HepG2 (cell line): ENCODE results near the gene NSFL1C. TPM values are rescaled to one million over a fixed set of nuclear protein-coding genes. Genes with fewer than 3 reads are reported as not detected.

ENCODE experiments used
- ARNT2 ChIP-seq: sonication (generic); formaldehyde crosslinking; IDR thresholded peaks from 2 replicates; pipeline ENCODE4 v1.8.0; 2022; ENCODE audit warnings: mild to moderate bottlenecking, low read depth, missing genetic modification reagents, moderate library complexity
- CEBPG ChIP-seq: IDR thresholded peaks from 2 replicates; pipeline ENCODE4 v1.6.1; 2016
- FOXK2 ChIP-seq: fragments of 450-650 bp; IDR thresholded peaks from 2 replicates; pipeline ENCODE4 v1.6.1; 2016
- HMG20B ChIP-seq: conservative IDR thresholded peaks from 2 replicates; pipeline ENCODE4 v1.6.1; 2016; ENCODE audit warnings: missing genetic modification reagents, missing compliant biosample characterization
- HMGA1 ChIP-seq: sonication (generic); formaldehyde crosslinking; conservative IDR thresholded peaks from 2 replicates; pipeline ENCODE4 v1.4.0; 2020; ENCODE audit warnings: missing genetic modification reagents
- HOXA3 ChIP-seq: sonication (generic); formaldehyde crosslinking; IDR thresholded peaks from 2 replicates; pipeline ENCODE4 v1.5.0; 2020; ENCODE audit warnings: missing genetic modification reagents
- HOXA5 ChIP-seq: sonication (generic); formaldehyde crosslinking; IDR thresholded peaks from 2 replicates; pipeline ENCODE4 v1.4.0; 2020; ENCODE audit warnings: missing genetic modification reagents
- IKZF4 ChIP-seq: sonication (generic); formaldehyde crosslinking; IDR thresholded peaks from 2 replicates; pipeline ENCODE4 v1.5.1; 2020; ENCODE audit warnings: borderline replicate concordance, mild to moderate bottlenecking, low read depth, missing genetic modification reagents; ENCODE audit errors: not compliant biosample characterization
- KLF12 ChIP-seq: sonication (generic); formaldehyde crosslinking; IDR thresholded peaks from 2 replicates; pipeline ENCODE4 v1.4.0; 2020; ENCODE audit warnings: missing genetic modification reagents, borderline replicate concordance
- KLF13 ChIP-seq: sonication (generic); formaldehyde crosslinking; IDR thresholded peaks from 2 replicates; pipeline ENCODE4 v1.4.0; 2020; ENCODE audit warnings: mild to moderate bottlenecking, missing genetic modification reagents
- MXI1 ChIP-seq: IDR thresholded peaks from 3 replicates; pipeline ENCODE4 v1.6.1; 2012; ENCODE audit warnings: low read depth, low read length, inconsistent platforms, borderline replicate concordance
- NFKBIZ ChIP-seq: IDR thresholded peaks from 2 replicates; pipeline ENCODE4 v1.6.1; 2018; ENCODE audit warnings: missing genetic modification reagents, missing compliant biosample characterization
- PCBP1 ChIP-seq: fragments of 200-400 bp; formaldehyde crosslinking; IDR thresholded peaks from 2 replicates; pipeline ENCODE4 v1.6.1; 2017; ENCODE audit warnings: mild to moderate bottlenecking, low read depth, low read length, borderline replicate concordance
- POLR2A ChIP-seq, 2 experiments: IDR thresholded peaks; 2 replicates each; pipeline ENCODE4 v1.6.1; 2011; ENCODE audit warnings: low read depth in 2 of 2, low read length in 2 of 2, mild to moderate bottlenecking in 1 of 2, moderate library complexity in 1 of 2; ENCODE audit not compliant: insufficient read depth in 1 of 2
- ZBTB3 ChIP-seq: sonication (generic); formaldehyde crosslinking; IDR thresholded peaks from 2 replicates; pipeline ENCODE4 v1.4.0; 2020; ENCODE audit warnings: low read depth, mild to moderate bottlenecking, moderate library complexity, missing genetic modification reagents, borderline replicate concordance
- ZBTB43 ChIP-seq: sonication (generic); formaldehyde crosslinking; conservative IDR thresholded peaks from 2 replicates; pipeline ENCODE4 v1.4.0; 2020; ENCODE audit warnings: missing genetic modification reagents
- ZFP41 ChIP-seq: sonication (generic); formaldehyde crosslinking; IDR thresholded peaks from 2 replicates; pipeline ENCODE4 v1.4.0; 2020; ENCODE audit warnings: mild to moderate bottlenecking, missing genetic modification reagents, borderline replicate concordance
- ZNF10 ChIP-seq: sonication (generic); formaldehyde crosslinking; IDR thresholded peaks from 2 replicates; pipeline ENCODE4 v1.4.0; 2020; ENCODE audit warnings: mild to moderate bottlenecking, low read depth, missing genetic modification reagents, borderline replicate concordance
- ZNF737 ChIP-seq: sonication (generic); formaldehyde crosslinking; IDR thresholded peaks from 2 replicates; pipeline ENCODE4 v1.5.0; 2020; ENCODE audit warnings: missing genetic modification reagents, mild to moderate bottlenecking, borderline replicate concordance
- ZSCAN31 ChIP-seq: sonication (generic); formaldehyde crosslinking; IDR thresholded peaks from 2 replicates; pipeline ENCODE4 v1.5.0; 2020; ENCODE audit warnings: low read depth, mild to moderate bottlenecking, missing genetic modification reagents
- polyA plus RNA-seq, 8 experiments: library from polyadenylated mRNA; depleted of rRNA in 3 of 8; stranded (reverse) in 7 of 8; unstranded in 1 of 8; fragments of >200 nt; fragmentation: Illumina TruSeq in 4 of 8; extraction: Trizol in 4 of 8; gene quantifications; 2 replicates each; pipeline versions ENCODE4 v1.2.1 to v1.2.3, GENCODE V29; 2011 to 2016; ENCODE audit warnings: low read depth in 4 of 8, missing spikeins in 1 of 8, mixed read lengths in 1 of 8; ENCODE audit not compliant: insufficient read depth in 1 of 8
- total RNA-seq, 5 experiments: library from RNA; depleted of rRNA; stranded (reverse); fragments of >200 nt; fragmentation: Illumina TruSeq; extraction: Trizol; gene quantifications; 2 replicates each; pipeline ENCODE4 v1.2.3, GENCODE V29; 2016; ENCODE audit warnings: low read depth in 1 of 5
- TF ChIP-seq, protein P1 (sequence below): sonication (generic); formaldehyde crosslinking; IDR thresholded peaks from 2 replicates; pipeline ENCODE4 v1.4.0; 2020; ENCODE audit warnings: mild to moderate bottlenecking, missing genetic modification reagents

Gene NSFL1C
- total and polyA plus RNA-seq, 2 of the 13 experiments (the other 11 are each of a cell fraction or from before 2014, with no cell fraction given) = 22.9 to 62.7 TPM

DNA sequence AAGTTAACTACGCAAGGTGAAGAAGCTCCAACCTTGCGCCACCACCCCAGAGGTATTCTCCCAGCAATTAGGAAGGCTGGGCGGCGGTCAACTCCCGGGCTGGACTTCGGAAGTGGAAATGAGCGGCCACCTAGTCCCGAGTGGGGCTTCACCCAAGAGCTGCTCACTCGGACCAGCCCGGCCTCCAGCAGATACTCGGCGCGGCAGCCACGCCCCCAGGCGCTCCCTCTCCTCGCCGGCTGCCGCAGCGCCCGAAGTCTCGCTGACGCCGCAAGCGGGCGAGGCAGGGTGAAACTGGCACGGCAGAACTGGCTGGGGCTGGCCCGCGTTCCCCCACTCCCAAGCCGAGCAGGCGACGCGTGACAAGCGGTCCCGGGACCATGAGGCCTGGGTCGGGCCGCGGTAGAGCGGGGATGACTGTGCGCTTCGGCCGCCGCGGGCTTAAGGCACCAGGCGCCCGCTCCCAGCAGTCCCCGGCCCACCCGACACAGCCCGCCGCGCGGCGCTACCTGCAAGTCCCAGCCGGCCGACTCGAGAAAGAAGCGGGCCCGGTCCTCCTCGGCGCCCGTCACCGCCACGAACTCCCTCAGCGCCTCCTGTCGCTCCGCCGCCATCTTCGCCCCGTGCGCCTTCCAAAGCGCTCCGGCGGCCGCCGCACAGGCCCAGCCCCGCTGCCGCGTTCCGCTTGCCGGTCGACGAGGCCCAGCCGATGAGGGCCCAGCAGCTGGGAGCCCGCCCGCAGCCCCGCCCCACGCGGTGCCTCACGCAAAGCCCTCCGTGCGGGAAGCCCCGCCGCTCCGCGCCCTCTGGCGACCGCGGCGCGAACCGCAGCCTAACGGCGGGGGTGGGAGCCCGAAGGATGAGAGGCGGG is at the start of gene NSFL1C (continued):
- TF ChIP-seq, protein P1, sequence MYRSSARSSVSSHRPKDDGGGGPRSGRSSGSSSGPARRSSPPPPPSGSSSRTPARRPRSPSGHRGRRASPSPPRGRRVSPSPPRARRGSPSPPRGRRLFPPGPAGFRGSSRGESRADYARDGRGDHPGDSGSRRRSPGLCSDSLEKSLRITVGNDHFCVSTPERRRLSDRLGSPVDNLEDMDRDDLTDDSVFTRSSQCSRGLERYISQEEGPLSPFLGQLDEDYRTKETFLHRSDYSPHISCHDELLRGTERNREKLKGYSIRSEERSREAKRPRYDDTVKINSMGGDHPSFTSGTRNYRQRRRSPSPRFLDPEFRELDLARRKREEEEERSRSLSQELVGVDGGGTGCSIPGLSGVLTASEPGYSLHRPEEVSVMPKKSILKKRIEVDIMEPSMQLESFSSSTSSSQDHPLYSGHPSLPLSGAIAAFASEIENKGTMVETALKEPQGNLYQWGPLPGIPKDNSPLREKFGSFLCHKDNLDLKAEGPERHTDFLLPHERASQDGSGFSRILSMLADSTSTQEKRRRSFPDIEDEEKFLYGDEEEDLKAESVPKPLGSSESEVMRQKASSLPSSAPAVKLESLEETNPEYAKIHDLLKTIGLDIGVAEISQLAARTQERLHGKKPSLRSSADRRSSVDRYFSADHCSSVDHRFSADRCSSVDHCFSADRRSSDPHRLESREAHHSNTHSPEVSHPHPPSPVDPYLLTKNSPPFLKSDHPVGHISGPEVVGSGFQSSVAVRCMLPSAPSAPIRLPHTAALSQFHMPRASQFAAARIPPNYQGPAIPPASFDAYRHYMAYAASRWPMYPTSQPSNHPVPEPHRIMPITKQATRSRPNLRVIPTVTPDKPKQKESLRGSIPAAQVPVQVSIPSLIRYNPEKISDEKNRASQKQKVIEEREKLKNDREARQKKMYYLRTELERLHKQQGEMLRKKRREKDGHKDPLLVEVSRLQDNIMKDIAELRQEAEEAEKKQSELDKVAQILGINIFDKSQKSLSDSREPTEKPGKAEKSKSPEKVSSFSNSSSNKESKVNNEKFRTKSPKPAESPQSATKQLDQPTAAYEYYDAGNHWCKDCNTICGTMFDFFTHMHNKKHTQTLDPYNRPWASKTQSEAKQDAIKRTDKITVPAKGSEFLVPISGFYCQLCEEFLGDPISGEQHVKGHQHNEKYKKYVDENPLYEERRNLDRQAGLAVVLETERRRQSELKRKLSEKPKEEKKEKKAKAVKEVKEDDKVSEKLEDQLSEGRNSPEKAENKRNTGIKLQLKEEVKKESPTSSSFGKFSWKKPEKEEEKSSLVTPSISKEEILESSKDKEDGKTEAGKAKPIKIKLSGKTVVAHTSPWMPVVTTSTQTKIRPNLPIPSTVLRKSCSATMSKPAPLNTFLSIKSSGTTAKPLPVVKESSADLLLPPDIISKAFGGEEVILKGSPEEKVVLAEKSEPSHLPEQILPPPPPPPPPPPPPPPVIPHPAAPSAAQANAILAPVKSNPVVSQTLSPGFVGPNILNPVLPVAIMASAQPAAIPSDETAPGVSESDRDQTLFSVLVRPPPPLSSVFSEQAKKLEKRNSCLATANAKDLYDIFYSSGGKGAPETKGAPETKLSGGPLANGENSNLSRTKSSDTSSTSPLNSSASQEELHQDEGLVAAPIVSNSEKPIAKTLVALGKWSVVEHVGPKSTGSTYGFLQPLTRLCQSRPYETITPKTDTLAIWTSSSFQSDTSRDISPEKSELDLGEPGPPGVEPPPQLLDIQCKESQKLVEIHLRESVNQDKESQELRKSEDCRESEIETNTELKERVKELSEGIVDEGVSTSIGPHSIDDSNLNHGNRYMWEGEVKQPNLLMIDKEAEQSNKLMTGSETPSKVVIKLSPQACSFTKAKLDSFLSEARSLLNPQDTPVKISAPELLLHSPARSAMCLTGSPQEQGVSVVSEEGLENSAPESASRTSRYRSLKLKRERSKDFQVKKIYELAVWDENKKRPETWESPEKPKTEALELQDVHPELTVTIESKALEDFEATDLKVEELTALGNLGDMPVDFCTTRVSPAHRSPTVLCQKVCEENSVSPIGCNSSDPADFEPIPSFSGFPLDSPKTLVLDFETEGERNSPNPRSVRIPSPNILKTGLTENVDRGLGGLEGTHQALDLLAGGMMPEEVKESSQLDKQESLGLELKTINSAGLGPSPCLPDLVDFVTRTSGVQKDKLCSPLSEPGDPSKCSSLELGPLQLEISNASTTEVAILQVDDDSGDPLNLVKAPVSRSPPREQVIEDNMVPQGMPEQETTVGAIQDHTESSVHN (CRISPR knock-in tag) = peak; percentile 96
- TF ChIP-seq KLF13 (peak; percentile 95; the same call in 1 of the 2 replicates), PCBP1 (peak; percentile 81; the same call in 1 of the 2 replicates), HOXA5 (peak; percentile 93), KLF12 (peak; percentile 99), ZBTB3 (peak; percentile 98), CEBPG (CRISPR knock-in tag) (peak; percentile 7; the same call in 1 of the 2 replicates), ZNF737 (peak; percentile 82; the same call in 1 of the 2 replicates), FOXK2 (no peak), HMG20B (peak; percentile 78), IKZF4 (CRISPR knock-in tag) (peak; percentile 97), NFKBIZ (CRISPR knock-in tag) (peak; percentile 83; the same call in 1 of the 2 replicates), ZSCAN31 (CRISPR knock-in tag) (peak; percentile 99), ZNF10 (CRISPR knock-in tag) (peak; percentile 91; the same call in 1 of the 2 replicates), HMGA1 (CRISPR knock-in tag) (no peak), ZBTB43 (peak; percentile 79; the same call in 1 of the 2 replicates), POLR2A (IDR thresholded peaks at IDR 0.05; ENCODE audit: insufficient read depth in 1 of 2, low read depth in 2 of 2, low read length in 2 of 2) (peak; percentile 88), ZFP41 (CRISPR knock-in tag) (peak; percentile 84; the same call in 1 of the 2 replicates), ARNT2 (CRISPR knock-in tag) (peak; percentile 99), HOXA3 (CRISPR knock-in tag) (peak; percentile 100), MXI1 (peak; percentile 95; the same call in 2 of the 3 replicates)
